Measurements from ENCODE around the gene PGA5.
A peak's percentile ranks its signal among the peaks of the same experiment; 100 is the strongest.

PGA5 gene

DNA sequence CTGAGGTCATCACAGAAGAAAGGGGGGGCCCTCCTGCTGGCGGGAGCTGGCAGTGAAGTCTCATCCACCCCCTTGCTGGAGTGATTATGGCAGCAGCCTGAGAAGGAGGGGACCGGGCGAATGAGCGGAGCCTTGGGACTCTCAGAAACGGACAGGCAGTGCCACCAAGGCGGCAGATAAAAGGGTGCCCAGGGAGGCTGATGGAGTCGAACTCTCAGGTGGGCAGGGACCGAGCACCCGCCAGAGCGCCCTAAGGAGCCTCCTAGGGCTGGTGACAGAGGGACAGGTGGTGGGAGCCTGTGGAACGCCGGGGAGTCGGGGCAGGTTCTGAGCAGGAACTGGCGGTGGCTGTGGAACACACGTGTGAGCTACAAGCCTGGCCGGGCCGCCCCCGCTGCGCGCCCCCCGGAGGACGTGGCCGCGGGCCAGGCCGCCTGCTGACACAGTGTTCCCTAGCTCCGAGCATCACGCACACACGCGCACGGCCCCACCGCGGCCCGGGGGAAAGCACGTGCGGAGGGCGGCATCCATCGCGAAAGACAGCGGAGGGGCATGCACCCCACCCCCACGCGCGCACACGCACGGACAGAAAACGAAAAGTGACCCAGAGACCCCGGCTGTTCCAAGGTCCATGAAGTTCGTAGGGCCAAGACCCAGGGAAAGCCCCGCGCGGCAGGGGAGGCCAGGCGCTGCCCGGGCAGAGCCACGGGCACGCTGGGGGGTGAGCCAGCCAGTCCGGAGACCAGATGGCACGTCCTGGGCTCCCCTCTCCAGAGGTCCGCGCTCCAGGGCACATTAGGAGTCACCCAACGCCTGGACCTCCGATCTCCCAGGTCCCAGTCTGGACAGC, 53.1 kb downstream of the PGA5 start:
- peak; percentile 5 to 46 (median 35) for DNase-seq (ENCODE audit: low read depth in 3 of 3)

DNA sequence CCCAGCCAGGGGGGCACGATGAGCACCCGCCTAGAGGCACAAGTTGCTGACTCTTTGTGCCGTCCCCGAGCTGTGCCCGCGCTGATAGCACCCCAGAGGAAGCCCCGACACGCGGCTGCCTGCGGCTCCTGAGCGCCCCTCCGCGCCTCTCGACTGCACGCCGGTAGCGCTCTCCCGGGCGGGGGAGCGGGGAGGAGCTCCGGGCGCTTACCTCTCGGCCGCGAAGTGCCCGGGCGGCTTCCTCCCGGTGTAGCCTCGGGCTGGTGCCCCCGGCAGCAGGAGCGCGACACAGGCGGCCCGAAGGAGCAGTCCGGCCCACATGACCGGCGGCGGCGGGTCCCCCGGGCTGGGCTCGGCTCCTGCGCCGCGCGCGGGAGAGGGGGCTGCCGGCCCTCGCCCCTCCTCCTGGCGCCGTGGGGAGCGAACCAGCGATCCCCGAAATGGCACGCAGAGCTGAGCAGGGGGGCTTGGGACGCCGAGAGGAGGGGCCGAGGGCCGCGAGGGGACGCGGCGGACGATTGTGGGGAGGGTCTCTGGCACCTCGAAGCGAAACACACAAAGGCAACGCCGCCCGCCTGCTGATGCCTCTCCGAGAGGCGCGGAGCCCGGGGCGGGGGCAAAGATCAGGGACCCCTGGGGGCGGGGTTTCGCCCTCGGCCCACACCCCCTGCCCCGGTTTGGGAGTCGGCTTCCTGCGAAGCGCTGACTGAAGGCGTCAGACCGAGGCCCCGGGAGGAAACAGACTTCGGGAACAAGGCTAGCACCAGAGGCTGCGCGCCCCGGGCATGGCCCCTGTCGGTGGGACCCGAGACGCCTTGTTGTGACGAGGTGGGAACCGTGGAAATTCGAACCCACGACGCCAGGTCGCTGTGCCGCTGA, 54.0 kb downstream of the PGA5 start, which contains the start of gene VWCE:
Gene VWCE (minus strand): TSS at position 600 of the 879 bp plus-strand sequence. CDS start 279 bp downstream, at position 321.
- DNase-seq (ENCODE audit: low read depth in 3 of 3) = peak; percentile 40 to 59 (median 56)

DNA sequence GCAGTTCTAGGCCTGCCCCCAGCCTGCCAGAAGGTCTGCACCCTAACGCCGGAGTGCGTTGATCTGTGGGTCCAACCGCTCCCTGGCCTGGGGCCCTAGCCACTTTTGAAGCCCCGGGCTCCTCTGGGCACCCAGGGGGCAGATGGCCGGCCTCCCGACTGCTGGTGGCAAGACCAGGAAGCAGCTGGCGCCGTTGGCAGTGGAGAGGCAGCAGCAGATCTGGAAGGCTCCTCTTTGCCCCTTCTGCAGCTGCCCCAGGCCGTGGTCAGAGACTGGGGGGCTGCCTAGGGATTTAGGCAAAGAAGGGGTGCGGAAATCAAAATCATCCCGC, 54.6 kb downstream of the PGA5 start:
- DNase-seq (ENCODE audit: low read depth in 3 of 3) = no peak

DNA sequence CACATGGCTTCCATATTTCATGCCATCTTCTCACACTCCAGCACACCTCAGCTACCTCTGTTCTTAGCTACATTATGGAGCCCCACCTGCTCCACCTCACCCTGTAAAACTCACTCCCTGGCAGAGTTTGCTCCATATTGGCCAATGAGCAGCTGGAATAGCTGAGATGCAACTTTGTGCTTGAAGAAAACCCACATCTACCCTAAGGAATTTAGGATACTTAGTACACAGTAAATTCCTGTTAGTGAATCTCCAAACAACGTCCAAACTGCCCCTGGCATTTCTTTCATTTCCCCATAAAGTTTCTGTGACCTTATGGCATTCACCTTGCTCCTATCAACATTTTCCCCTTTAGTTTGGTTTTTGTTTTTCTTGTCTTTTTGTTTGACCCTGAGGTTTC, 56.4 kb downstream of the PGA5 start:
- DNase-seq (ENCODE audit: low read depth in 3 of 3) = no peak

DNA sequence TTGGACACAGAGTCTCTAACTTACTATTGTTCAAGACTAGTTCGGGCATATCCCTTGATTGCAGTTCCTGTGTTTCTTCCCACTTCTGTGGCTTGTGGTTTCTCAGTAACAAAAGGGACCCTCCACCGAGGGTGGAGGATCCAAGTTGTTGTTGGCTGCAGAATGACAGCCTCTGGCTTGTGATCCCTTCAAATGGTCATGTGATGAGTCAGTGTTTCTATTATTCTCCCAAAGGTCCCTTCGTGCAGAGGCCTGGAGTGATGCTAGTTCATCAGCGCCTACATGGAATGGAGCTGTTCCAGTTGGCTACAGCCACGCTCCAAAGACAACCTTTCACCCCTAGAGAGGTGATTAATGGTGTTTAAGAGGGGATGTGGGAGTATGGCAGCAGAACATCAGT, 56.8 kb downstream of the PGA5 start:
- DNase-seq (ENCODE audit: low read depth in 3 of 3) = no peak

DNA sequence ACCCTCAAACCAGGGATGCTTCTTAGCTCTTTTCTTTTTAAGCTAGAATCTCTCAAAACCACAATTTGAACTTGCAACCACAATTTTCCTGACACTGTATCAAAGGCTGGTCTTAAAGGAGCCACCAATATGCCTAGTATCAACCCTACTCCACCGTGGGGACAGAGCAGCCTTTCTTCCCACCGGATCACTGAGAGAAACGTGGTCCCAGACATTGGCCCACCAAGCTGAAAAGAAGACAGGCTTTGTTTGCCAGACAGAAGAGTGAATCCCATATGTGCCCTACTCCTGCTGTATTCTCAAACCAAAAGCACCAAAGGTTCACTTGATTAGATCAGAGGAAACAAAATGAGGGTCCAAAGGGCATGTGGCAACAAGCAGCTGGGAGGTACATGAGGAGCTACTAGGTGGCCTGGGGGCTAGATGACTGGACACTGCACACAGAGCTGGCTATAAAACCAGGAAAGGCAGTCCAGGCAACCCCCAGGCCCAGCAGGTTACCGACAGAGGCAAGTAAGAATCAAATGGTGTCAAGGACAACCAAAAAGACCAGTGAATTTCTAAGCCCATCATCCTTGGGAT, 57.8 kb downstream of the PGA5 start:
- DNase-seq (ENCODE audit: low read depth in 3 of 3) = no peak
